K562 (cell line): ENCODE data around the gene SSU72. TPM values are rescaled to one million over a fixed set of nuclear protein-coding genes. Genes with fewer than 3 reads are reported as not detected.

ENCODE experiments used
- AFF1 ChIP-seq, 2 experiments: fragments of 450-650 bp; IDR thresholded peaks; 2 replicates each; pipeline ENCODE4 v1.6.1; 2018; ENCODE audit warnings: mild to moderate bottlenecking in 2 of 2, low read depth in 1 of 2; ENCODE audit not compliant: partially characterized antibody in 2 of 2
- AFF4 ChIP-seq: sonication (generic); formaldehyde crosslinking; IDR thresholded peaks from 2 replicates; pipeline ENCODE4 v1.8.0; 2023; ENCODE audit warnings: mild to moderate bottlenecking, missing genetic modification reagents
- BDP1 ChIP-seq: IDR thresholded peaks from 3 replicates; pipeline ENCODE4 v1.6.1; 2011; ENCODE audit not compliant: insufficient read length, insufficient read depth
- HDAC2 ChIP-seq: fragments of 450-650 bp; IDR thresholded peaks from 2 replicates; pipeline ENCODE4 v1.6.1; 2016; ENCODE audit warnings: mild to moderate bottlenecking
- NEUROD1 ChIP-seq: fragments of 150-350 bp; IDR thresholded peaks from 2 replicates; pipeline ENCODE4 v1.6.1; 2014; ENCODE audit warnings: borderline replicate concordance, low read length, low read depth; ENCODE audit not compliant: partially characterized antibody
- NONO ChIP-seq, 2 experiments: fragments of 200-400 bp in 1 of 2; fragments of 450-650 bp in 1 of 2; formaldehyde crosslinking in 1 of 2; IDR thresholded peaks; 2 replicates each; pipeline ENCODE4 v1.6.1; 2017; ENCODE audit warnings: low read depth in 2 of 2, mild to moderate bottlenecking in 2 of 2, moderate library complexity in 2 of 2, low read length in 1 of 2
- POLR2A ChIP-seq: fragments of 450-650 bp; conservative IDR thresholded peaks from 2 replicates; pipeline ENCODE4 v1.6.1; 2016
- RBM34 ChIP-seq: fragments of 200-400 bp; formaldehyde crosslinking; IDR thresholded peaks from 2 replicates; pipeline ENCODE4 v1.6.1; 2018; ENCODE audit warnings: low read length, borderline replicate concordance; ENCODE audit not compliant: insufficient read depth
- ZBED1 ChIP-seq: IDR thresholded peaks from 2 replicates; pipeline ENCODE4 v1.6.1; 2014
- ZNF124 ChIP-seq: sonication (generic); formaldehyde crosslinking; IDR thresholded peaks from 2 replicates; pipeline ENCODE4 v1.8.1; 2022; ENCODE audit warnings: missing genetic modification reagents
- ZNF282 ChIP-seq: sonication (generic); formaldehyde crosslinking; IDR thresholded peaks from 2 replicates; pipeline ENCODE4 v1.8.1; 2023; ENCODE audit warnings: missing genetic modification reagents
- ZNF384 ChIP-seq: IDR thresholded peaks from 2 replicates; pipeline ENCODE4 v1.6.1; 2012; ENCODE audit warnings: low read depth, low read length, improper control_type of control experiment
- polyA plus RNA-seq, 8 experiments: library from polyadenylated mRNA; depleted of rRNA in 4 of 8; stranded (reverse) in 5 of 8; unstranded in 3 of 8; fragments of >200 nt; fragmentation: Nextera tagmentation in 2 of 8; fragmentation: Illumina TruSeq in 1 of 8; extraction: Ambion mirVana in 2 of 8; extraction: Trizol in 1 of 8; gene quantifications; 2 replicates each; pipeline versions ENCODE4 v1.2.1 to v1.2.3, GENCODE V29; 2011 to 2014; ENCODE audit warnings: inconsistent platforms in 1 of 8, missing spikeins in 1 of 8
- total RNA-seq, 7 experiments: library from RNA; depleted of rRNA in 6 of 7; stranded (reverse); fragments of >200 nt in 6 of 7; fragmentation: Illumina TruSeq in 2 of 7; extraction: Trizol in 2 of 7; gene quantifications; 2 replicates each; pipeline versions ENCODE4 v1.2.1 to v1.2.3, GENCODE V29; 2011 to 2021; ENCODE audit warnings: low replicate concordance in 1 of 7

SSU72 gene
- total and polyA plus RNA-seq, 9 of the 15 experiments (the other 6 are each of a cell fraction or from before 2014, with no cell fraction given): 70.8 to 201 (median 94.6) TPM

- TF ChIP-seq NONO (IDR thresholded peaks at IDR 0.05; ENCODE audit: low read depth in 2 of 2, low read length in 1 of 2): peak in 1 of 2 experiments; percentile 78; a peak in 1 of 4 replicates
- peak; percentile 60; the same call in 1 of the 2 replicates for TF ChIP-seq ZNF282 (CRISPR knock-in tag)
- TF ChIP-seq ZNF124 (CRISPR knock-in tag): 0 out of 2 replicates have a peak, but pooled peaks have one; percentile 38
- TF ChIP-seq ZBED1: no peak
- TF ChIP-seq BDP1: no peak
- TF ChIP-seq HDAC2: 0 out of 2 replicates have a peak, but pooled peaks have one; percentile 20
- 0 out of 2 replicates have a peak, but pooled peaks have one; percentile 85 for TF ChIP-seq RBM34
- peak; percentile 49; the same call in 1 of the 2 replicates for TF ChIP-seq AFF4
- TF ChIP-seq ZNF384: peak; percentile 95
- peak in 1 of 2 experiments; percentile 27 for TF ChIP-seq AFF1 (IDR thresholded peaks at IDR 0.05; ENCODE audit: low read depth in 1 of 2, partially characterized antibody in 2 of 2)
- peak; percentile 46 for TF ChIP-seq NEUROD1
- TF ChIP-seq POLR2A: no peak; the same call in 1 of the 2 replicates
Measured at GRCh38 chr1:1573843-1574720, 581 bp downstream of the SSU72 start (continued).
